Muscle layer of duodenum (tissue), 2 donors: ENCODE measurements around the gene ZNF785.
A peak's percentile ranks its signal among the peaks of the same experiment; 100 is the strongest.
"Not testable (repeated sequence)": the region's sequence is repeated elsewhere in the genome, so short reads cannot be mapped to it uniquely, and the experiment has no call there.

Source experiments
- H3K27ac ChIP-seq: one replicate; pipeline ENCODE4 v1.7.0; 2013; ENCODE audit warnings: mild to moderate bottlenecking, low read length
- H3K27me3 ChIP-seq: one replicate; pipeline ENCODE4 v1.7.0; 2013; ENCODE audit warnings: low read depth, mild to moderate bottlenecking, control low read depth, low read length
- H3K36me3 ChIP-seq, 2 donors: one replicate each; pipeline ENCODE4 v1.7.0; 2013; ENCODE audit warnings: low read length in 2 of 2, control low read depth in 1 of 2, mild to moderate bottlenecking in 1 of 2; ENCODE audit not compliant: insufficient read depth in 2 of 2, control insufficient read depth in 1 of 2
- H3K4me1 ChIP-seq, 2 donors: one replicate each; pipeline ENCODE4 v1.7.0; 2013; ENCODE audit warnings: low read length in 2 of 2, mild to moderate bottlenecking in 2 of 2, control low read depth in 1 of 2, moderate library complexity in 1 of 2; ENCODE audit not compliant: insufficient read depth in 2 of 2, control insufficient read depth in 1 of 2
- H3K4me3 ChIP-seq, 2 donors: one replicate each; pipeline ENCODE4 v1.7.0; 2013; ENCODE audit warnings: low read length in 2 of 2, low read depth in 1 of 2, mild to moderate bottlenecking in 1 of 2
- H3K9me3 ChIP-seq, 2 donors: one replicate each; pipeline ENCODE4 v1.7.0; 2013; ENCODE audit warnings: low read length in 2 of 2, control low read depth in 1 of 2, mild to moderate bottlenecking in 1 of 2; ENCODE audit not compliant: control insufficient read depth in 1 of 2
- donor health status: healthy.

Gene ZNF785

GRCh38 chr16:30585400-30586191, at the start of gene ZNF785:
TSS of gene ZNF785 (minus strand) at chr16:30585697. CDS start at chr16:30585611, 86 bp downstream.
- Histone ChIP-seq H3K9me3 (no peaks in the 10 kb centered on the region), H3K4me1 (peaks cover 0 to 22% of the 10 kb centered on the region in 2 donors), H3K36me3 (peaks cover 5 to 21% of the 10 kb centered on the region in 2 donors), H3K27ac (peak within 1 kb of the TSS; percentile 92), H3K27me3 (no peaks in the 10 kb centered on the region), H3K4me3 (peak within 1 kb of the TSS; percentile 88 to 93)

DNA sequence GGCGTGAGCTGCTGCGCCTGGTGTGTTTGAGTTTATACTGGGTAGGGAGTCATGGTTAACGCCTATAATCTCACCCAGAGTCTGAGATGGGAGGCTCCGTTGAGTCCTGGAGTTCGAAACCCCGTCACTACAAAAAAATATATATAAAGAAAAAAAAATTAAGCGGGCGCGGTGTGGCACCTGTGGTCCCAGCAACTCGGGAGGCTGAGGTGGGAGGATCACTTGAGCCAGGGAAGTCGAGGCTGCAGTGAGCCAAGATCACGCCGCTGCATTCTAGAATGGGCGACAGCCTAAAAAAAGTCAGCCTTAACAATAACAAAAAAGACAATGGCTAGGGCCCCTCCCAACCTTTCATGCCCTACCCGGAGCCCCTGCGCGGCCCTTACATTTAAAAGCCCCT, 48.0 kb upstream of the ZNF785 start:
- H3K4me3 ChIP-seq = peak overlapping the region; percentile 67 to 78
- H3K36me3 ChIP-seq = no peaks in the 10 kb centered on the region
- no peaks in the 10 kb centered on the region for H3K9me3 ChIP-seq
- H3K27ac ChIP-seq = peak overlapping the region; percentile 84
- no peaks in the 10 kb centered on the region for H3K27me3 ChIP-seq
- H3K4me1 ChIP-seq = peaks cover 0 to 10% of the 10 kb centered on the region in 2 donors

DNA sequence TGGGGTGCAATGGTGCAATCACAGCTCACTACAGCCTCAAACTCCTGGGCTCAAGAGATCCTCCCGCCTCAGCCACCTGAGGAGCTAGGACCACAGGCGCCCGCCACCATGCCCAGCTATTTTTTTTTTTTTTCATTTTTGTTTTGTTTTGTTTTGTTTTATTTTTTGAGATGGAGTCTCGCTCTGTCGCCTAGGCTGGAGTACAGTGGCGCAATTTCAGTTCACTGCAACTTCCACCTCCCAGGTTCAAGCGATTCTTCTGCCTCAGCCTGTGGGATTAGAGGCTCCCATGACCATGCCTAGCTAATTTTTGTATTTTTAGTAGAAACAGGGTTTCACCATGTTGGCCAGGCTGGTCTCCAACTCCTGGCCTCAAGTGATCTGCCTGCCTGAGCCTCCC, 47.0 kb upstream of the ZNF785 start:
- not testable (repeated sequence) for H3K27ac ChIP-seq

GRCh38 chr16:30628628-30629540, 43.4 kb upstream of the ZNF785 start:
- Histone ChIP-seq H3K27ac (no peak overlapping the region), H3K4me1 (no peaks in the 10 kb centered on the region), H3K27me3 (no peaks in the 10 kb centered on the region), H3K4me3 (peak overlapping the region; percentile 12 to 23), H3K9me3 (no peaks in the 10 kb centered on the region), H3K36me3 (no peaks in the 10 kb centered on the region)

More for the DNA sequence above, 47.0 kb upstream of the ZNF785 start:
- H3K4me3 ChIP-seq, H3K36me3 ChIP-seq, H3K4me1 ChIP-seq, H3K9me3 ChIP-seq, H3K27me3 ChIP-seq: not testable (repeated sequence)

DNA sequence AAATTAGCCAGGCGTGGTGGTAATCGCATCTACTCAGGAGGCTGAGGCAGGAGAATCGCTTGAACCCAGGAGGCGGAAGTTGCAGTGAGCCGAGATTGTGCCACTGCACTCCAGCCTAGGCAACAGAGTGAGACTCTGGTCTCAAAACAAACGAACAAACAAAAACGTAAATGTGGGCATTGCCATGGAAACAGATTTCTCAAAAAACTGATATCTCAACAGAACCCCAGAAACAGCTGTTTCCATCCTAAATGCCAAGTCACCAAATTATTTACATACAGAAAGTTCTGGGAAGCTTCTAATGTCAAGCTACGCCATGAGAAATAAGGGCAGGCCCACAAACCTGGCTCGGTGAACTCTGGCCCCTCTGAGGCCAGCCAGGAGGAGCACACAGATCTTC, 40.7 kb upstream of the ZNF785 start:
- H3K36me3 ChIP-seq = no peaks in the 10 kb centered on the region
- no peak overlapping the region for H3K27ac ChIP-seq
- no peaks in the 10 kb centered on the region for H3K4me1 ChIP-seq
- H3K9me3 ChIP-seq = no peaks in the 10 kb centered on the region
- H3K4me3 ChIP-seq = no peak overlapping the region
- H3K27me3 ChIP-seq = no peaks in the 10 kb centered on the region

- no peaks in the 10 kb centered on the region for H3K9me3 ChIP-seq
- H3K4me1 ChIP-seq = no peaks in the 10 kb centered on the region
- H3K27me3 ChIP-seq = no peaks in the 10 kb centered on the region
- no peaks in the 10 kb centered on the region for H3K36me3 ChIP-seq
- H3K27ac ChIP-seq = no peak overlapping the region
- H3K4me3 ChIP-seq = no peak overlapping the region
Measured at GRCh38 chr16:30623536-30624283, 38.2 kb upstream of the ZNF785 start.

DNA sequence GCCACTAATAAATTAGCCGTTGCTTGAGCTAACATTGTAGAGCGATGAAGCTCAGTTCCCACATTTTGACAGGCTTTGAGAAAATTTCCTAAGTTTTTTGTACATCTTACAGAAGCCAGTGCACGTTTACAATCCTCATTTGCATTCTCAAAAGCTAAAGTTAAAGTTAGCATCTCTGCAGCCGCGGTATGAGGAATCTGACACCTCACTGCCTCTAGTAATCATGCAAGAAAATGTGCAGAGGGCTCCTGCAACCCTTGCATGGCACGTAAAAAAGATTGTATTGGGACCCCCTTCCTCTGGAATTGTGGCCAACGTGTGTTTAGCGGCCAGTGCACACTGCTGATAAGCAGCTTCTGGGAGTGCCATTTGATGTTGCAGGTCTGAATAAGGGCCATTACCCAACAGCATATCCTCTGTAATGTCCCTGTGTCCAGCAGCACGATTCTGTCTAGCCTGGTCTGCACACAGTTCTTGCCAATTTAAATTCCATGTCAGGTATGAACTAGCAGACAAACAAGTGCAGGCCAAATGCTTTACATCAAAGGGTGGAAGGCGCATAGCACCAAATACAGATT, 37.0 kb upstream of the ZNF785 start:
- Histone ChIP-seq H3K9me3 (no peaks in the 10 kb centered on the region), H3K27ac (no peak overlapping the region), H3K4me1 (no peaks in the 10 kb centered on the region), H3K36me3 (no peaks in the 10 kb centered on the region), H3K27me3 (no peaks in the 10 kb centered on the region), H3K4me3 (no peak overlapping the region)

DNA sequence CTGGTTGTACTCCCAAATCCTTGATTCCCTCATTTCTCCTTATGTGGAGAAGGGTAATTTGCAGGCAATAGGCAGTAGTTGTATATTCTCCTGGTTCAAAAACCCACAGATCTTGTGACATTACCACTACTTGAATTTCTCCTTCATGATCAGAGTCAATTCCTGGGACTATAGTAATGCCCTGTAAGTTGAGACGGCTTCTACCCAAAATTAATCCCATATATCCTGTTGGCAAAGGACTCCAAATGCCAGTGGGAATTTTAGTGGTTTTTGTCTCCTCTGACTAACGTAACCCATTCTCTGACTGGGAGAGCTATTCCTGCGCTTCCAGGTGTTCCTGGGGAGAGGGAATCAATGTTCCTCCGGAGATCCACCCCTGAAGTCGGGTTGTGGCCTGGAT, 36.3 kb upstream of the ZNF785 start:
- no peaks in the 10 kb centered on the region for H3K9me3 ChIP-seq
- no peaks in the 10 kb centered on the region for H3K4me1 ChIP-seq
- no peak overlapping the region for H3K27ac ChIP-seq
- H3K27me3 ChIP-seq = no peaks in the 10 kb centered on the region
- H3K36me3 ChIP-seq = no peaks in the 10 kb centered on the region
- H3K4me3 ChIP-seq = no peak overlapping the region

DNA sequence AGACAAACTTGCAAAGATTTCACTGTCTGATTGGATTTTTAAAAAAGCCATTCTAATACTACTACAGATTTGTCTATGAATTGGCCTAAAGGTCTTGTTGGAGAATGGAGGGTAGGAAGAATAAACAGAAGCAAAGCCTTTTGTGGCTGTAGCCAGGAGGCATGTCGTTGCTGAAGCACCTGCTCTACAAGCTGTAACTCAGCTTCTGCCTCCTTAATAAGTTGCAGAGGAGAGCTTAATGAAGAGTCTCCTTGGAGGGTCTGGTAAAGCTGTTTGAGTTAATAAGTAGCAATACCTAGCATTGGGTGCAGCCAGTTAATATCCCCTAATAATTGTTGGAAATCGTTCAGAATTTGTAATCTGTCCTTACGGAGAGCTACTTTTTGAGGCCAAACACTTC, 34.7 kb upstream of the ZNF785 start:
- no peak overlapping the region for H3K27ac ChIP-seq
- no peak overlapping the region for H3K4me3 ChIP-seq
- no peaks in the 10 kb centered on the region for H3K27me3 ChIP-seq
- no peaks in the 10 kb centered on the region for H3K36me3 ChIP-seq
- no peaks in the 10 kb centered on the region for H3K9me3 ChIP-seq
- H3K4me1 ChIP-seq = no peaks in the 10 kb centered on the region

GRCh38 chr16:30619638-30620037, 34.1 kb upstream of the ZNF785 start:
- H3K4me3 ChIP-seq = no peak overlapping the region
- no peaks in the 10 kb centered on the region for H3K36me3 ChIP-seq
- H3K27ac ChIP-seq = no peak overlapping the region
- no peaks in the 10 kb centered on the region for H3K4me1 ChIP-seq
- H3K9me3 ChIP-seq = no peaks in the 10 kb centered on the region
- no peaks in the 10 kb centered on the region for H3K27me3 ChIP-seq

- Histone ChIP-seq H3K36me3 (no peaks in the 10 kb centered on the region), H3K27ac (no peak overlapping the region), H3K9me3 (no peaks in the 10 kb centered on the region), H3K4me1 (no peaks in the 10 kb centered on the region), H3K27me3 (no peaks in the 10 kb centered on the region), H3K4me3 (no peak overlapping the region)
Measured at GRCh38 chr16:30619202-30619601, 33.7 kb upstream of the ZNF785 start.
